Esophagus squamous epithelium (tissue), 4 donors: ENCODE data around the gene SIRT6.

Experiments
- POLR2A ChIP-seq, 4 donors: fragments of 450-650 bp; IDR thresholded peaks; one replicate each; pipeline ENCODE4 v1.6.1; 2017; ENCODE audit warnings: antibody characterized with exemption in 4 of 4, mild to moderate bottlenecking in 4 of 4, moderate library complexity in 3 of 4
- TF ChIP-seq, protein P1 (sequence below), 6 experiments: fragments of 450-650 bp in 4 of 6; fragments of 200-600 bp in 2 of 6; sonication (generic) in 2 of 6; IDR thresholded peaks; one replicate each; pipeline ENCODE4 v1.5.1; 2016 to 2019; ENCODE audit warnings: antibody characterized with exemption in 6 of 6, mild to moderate bottlenecking in 4 of 6, moderate library complexity in 4 of 6

DNA sequence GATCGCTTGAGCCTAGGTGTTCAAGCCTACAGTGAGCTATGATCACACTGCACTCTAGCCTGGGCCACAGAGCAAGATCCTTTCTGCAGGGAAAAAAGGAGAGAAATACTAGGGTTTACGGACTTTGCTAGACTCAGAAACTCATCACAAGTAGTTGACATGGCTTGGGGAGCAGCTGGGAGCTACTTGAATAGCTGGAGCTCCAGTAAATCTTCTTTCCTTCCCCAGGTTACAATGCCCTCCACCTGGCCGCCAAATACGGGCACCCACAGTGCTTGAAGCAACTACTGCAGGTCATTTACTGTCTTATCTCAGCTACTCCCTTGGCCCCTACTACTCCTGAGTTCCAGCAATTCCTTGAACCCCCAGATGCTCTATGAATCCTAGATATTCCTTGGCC, 19.4 kb upstream of the SIRT6 start:
- no peak for TF ChIP-seq POLR2A (IDR thresholded peaks at IDR 0.05)
- TF ChIP-seq, protein P1, sequence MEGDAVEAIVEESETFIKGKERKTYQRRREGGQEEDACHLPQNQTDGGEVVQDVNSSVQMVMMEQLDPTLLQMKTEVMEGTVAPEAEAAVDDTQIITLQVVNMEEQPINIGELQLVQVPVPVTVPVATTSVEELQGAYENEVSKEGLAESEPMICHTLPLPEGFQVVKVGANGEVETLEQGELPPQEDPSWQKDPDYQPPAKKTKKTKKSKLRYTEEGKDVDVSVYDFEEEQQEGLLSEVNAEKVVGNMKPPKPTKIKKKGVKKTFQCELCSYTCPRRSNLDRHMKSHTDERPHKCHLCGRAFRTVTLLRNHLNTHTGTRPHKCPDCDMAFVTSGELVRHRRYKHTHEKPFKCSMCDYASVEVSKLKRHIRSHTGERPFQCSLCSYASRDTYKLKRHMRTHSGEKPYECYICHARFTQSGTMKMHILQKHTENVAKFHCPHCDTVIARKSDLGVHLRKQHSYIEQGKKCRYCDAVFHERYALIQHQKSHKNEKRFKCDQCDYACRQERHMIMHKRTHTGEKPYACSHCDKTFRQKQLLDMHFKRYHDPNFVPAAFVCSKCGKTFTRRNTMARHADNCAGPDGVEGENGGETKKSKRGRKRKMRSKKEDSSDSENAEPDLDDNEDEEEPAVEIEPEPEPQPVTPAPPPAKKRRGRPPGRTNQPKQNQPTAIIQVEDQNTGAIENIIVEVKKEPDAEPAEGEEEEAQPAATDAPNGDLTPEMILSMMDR (IDR thresholded peaks at IDR 0.05) = no peak
